Panc1 (cell line): ENCODE measurements around the gene FSTL1. TPM values are rescaled to one million over a fixed set of nuclear protein-coding genes. Genes with fewer than 3 reads are reported as not detected.

Experiments used
- ATAC-seq: fragments of 200-7000 bp; cut with Tn5 transposase; 2 replicates; pipeline ENCODE4 v1.9.1; 2020; ENCODE audit warnings: mild to moderate bottlenecking, moderate library complexity
- BruUV-seq: library from RNA; stranded (reverse); fragments of 400-500 nt; replicated peaks from 2 replicates; lab custom pipeline; 2021; lab: Mats Ljungman, UMichigan
- CTCF ChIA-PET: fragments of 300-600 bp; sonication (Branson Sonifier 250); formaldehyde crosslinking; loops from one replicate; lab custom pipeline; 2022; ENCODE audit warnings: antibody characterized with exemption; lab: Charles Lee
- POLR2A ChIA-PET: fragments of 300-600 bp; sonication (Branson Sonifier 250); formaldehyde crosslinking; loops from one replicate; lab custom pipeline; 2022; ENCODE audit warnings: antibody characterized with exemption; lab: Charles Lee
- DNase-seq: peaks from one replicate; pipeline ENCODE4 v3.0.0-alpha.2; 2010; ENCODE audit warnings: low read depth, low spot score
- H3K27ac ChIP-seq: 2 replicates; pipeline ENCODE4 v1.5.1; 2011; ENCODE audit warnings: mild to moderate bottlenecking, low read length, inconsistent platforms
- H3K27me3 ChIP-seq: fragments of 200-500 bp; sonication (Bioruptor generic); 2 replicates; pipeline ENCODE4 v1.6.0; 2014; ENCODE audit warnings: low read length, inconsistent platforms; ENCODE audit not compliant: control insufficient read depth, insufficient read depth
- H3K36me3 ChIP-seq: fragments of 200-500 bp; sonication (Bioruptor generic); 2 replicates; pipeline ENCODE4 v1.5.1; 2014; ENCODE audit warnings: inconsistent platforms, mild to moderate bottlenecking, low read length, moderate library complexity; ENCODE audit not compliant: control insufficient read depth, insufficient read depth
- H3K4me1 ChIP-seq: 2 replicates; pipeline ENCODE4 v1.5.1; 2011; ENCODE audit warnings: inconsistent platforms, mild to moderate bottlenecking, low read length, moderate library complexity; ENCODE audit not compliant: control insufficient read depth, insufficient read depth
- H3K4me3 ChIP-seq, 2 experiments: 2 replicates each; pipeline ENCODE4 v1.5.1; 2011 to 2012; ENCODE audit warnings: low read depth in 2 of 2, low read length in 2 of 2, mild to moderate bottlenecking in 2 of 2, inconsistent platforms in 1 of 2, moderate library complexity in 1 of 2
- H3K9me3 ChIP-seq: fragments of 200-500 bp; sonication (Bioruptor generic); 2 replicates; pipeline ENCODE4 v1.5.1; 2014; ENCODE audit warnings: low read depth, mild to moderate bottlenecking, inconsistent platforms, low read length, moderate library complexity; ENCODE audit not compliant: control insufficient read depth, insufficient read depth
- POLR2AphosphoS5 ChIP-seq: IDR thresholded peaks from 2 replicates; pipeline ENCODE4 v1.6.1; 2012; ENCODE audit warnings: mild to moderate bottlenecking, low read depth, low read length, moderate library complexity
- SIN3A ChIP-seq: IDR thresholded peaks from 2 replicates; pipeline ENCODE4 v1.6.1; 2012; ENCODE audit warnings: low read depth, mild to moderate bottlenecking, low read length, moderate library complexity, borderline replicate concordance; ENCODE audit not compliant: insufficient read depth
- TCF7L2 ChIP-seq: IDR thresholded peaks from 2 replicates; pipeline ENCODE4 v1.6.1; 2011; ENCODE audit warnings: mild to moderate bottlenecking, low read depth, low read length, inconsistent platforms
- in situ Hi-C: cut with HindIII; loops from 2 replicates; pipeline ENCODE4 v1.10.0; 2016; ENCODE audit warnings: low sequenced_read_pairs, low pct_unique_long_range_greater_than_20kb
- intact Hi-C: fragments of 100-400 bp; cut with micrococcal nuclease; formaldehyde crosslinking; loops from one replicate; pipeline ENCODE4 v1.10.0; 2022; ENCODE audit not compliant: unreplicated experiment
- total RNA-seq: library from RNA; stranded (reverse); gene quantifications from one replicate; pipeline ENCODE4 v1.2.1, GENCODE V29; 2021; ENCODE audit not compliant: unreplicated experiment
- TF ChIP-seq, protein P1 (sequence below), 2 experiments: IDR thresholded peaks; 2 replicates each; pipeline ENCODE4 v1.6.1; 2011 to 2012; ENCODE audit warnings: low read depth in 2 of 2, control low read depth in 1 of 2, low read length in 1 of 2, mild to moderate bottlenecking in 1 of 2, moderate library complexity in 1 of 2; ENCODE audit not compliant: insufficient read depth in 1 of 2
- TF ChIP-seq, protein P2 (sequence below): fragments of 450-650 bp; IDR thresholded peaks from 2 replicates; pipeline ENCODE4 v1.5.1; 2017; ENCODE audit warnings: mild to moderate bottlenecking

The FSTL1 gene
- total RNA-seq, 1 experiment from 2014 or later = 9.2 TPM

DNA sequence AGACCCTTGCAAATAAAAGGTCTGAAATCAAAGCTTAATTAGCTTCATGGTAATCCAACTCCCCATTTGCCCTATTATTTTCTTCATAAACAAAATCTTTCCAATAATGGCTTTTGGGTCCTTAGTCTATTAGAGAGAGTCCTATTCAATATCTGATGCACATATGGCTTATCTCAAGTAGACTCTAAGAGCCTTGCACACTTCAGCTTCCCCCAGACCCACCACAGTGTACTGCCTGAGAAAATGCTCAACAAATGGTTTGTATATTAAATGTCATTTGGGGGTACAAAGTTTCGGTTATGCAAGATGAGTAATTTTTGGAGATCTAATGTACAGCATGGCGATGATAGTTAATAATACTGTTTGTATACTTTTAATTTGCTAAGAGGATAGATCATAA lies 28.9 kb downstream of the FSTL1 start:
- Histone ChIP-seq H3K27me3 (peaks cover 6% of the 10 kb centered on the region; the same call in 1 of the 2 replicates), H3K4me1 (peaks cover 4% of the 10 kb centered on the region; the same call in 1 of the 2 replicates), H3K36me3 (no peaks in the 10 kb centered on the region), H3K27ac (no peak overlapping the region), H3K4me3 (no peak overlapping the region), H3K9me3 (no peaks in the 10 kb centered on the region)
- DNase-seq (no peak), ATAC-seq (no peak)
- in situ Hi-C loops = no loop called here
- CTCF ChIA-PET = no interaction called here
- intact Hi-C loops = no loop called here
- no TSS peak for BruUV-seq
- POLR2A ChIA-PET = interaction anchor here (0.6 kb wide), 1 partner anchor 1328 kb away, joined by 3 read pairs; the partner anchor contains the start of gene GOLGB1
- TF ChIP-seq, protein P1, sequence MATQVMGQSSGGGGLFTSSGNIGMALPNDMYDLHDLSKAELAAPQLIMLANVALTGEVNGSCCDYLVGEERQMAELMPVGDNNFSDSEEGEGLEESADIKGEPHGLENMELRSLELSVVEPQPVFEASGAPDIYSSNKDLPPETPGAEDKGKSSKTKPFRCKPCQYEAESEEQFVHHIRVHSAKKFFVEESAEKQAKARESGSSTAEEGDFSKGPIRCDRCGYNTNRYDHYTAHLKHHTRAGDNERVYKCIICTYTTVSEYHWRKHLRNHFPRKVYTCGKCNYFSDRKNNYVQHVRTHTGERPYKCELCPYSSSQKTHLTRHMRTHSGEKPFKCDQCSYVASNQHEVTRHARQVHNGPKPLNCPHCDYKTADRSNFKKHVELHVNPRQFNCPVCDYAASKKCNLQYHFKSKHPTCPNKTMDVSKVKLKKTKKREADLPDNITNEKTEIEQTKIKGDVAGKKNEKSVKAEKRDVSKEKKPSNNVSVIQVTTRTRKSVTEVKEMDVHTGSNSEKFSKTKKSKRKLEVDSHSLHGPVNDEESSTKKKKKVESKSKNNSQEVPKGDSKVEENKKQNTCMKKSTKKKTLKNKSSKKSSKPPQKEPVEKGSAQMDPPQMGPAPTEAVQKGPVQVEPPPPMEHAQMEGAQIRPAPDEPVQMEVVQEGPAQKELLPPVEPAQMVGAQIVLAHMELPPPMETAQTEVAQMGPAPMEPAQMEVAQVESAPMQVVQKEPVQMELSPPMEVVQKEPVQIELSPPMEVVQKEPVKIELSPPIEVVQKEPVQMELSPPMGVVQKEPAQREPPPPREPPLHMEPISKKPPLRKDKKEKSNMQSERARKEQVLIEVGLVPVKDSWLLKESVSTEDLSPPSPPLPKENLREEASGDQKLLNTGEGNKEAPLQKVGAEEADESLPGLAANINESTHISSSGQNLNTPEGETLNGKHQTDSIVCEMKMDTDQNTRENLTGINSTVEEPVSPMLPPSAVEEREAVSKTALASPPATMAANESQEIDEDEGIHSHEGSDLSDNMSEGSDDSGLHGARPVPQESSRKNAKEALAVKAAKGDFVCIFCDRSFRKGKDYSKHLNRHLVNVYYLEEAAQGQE (IDR thresholded peaks at IDR 0.05; ENCODE audit: insufficient read depth in 1 of 2, low read depth in 2 of 2, low read length in 1 of 2) = no peak
- TF ChIP-seq POLR2AphosphoS5 = no peak

- DNase-seq = no peak
- in situ Hi-C loops (no loop called here), intact Hi-C loops (no loop called here)
Measured at GRCh38 chr3:120420928-120421551, 29.8 kb downstream of the FSTL1 start.

More at GRCh38 chr3:120420928-120421551, 29.8 kb downstream of the FSTL1 start:
- BruUV-seq = no TSS peak
- CTCF ChIA-PET = interaction anchor here (2.5 kb wide), 1 partner anchor 137 kb away, joined by 13 read pairs; no protein-coding TSS in a partner anchor
- Histone ChIP-seq H3K9me3 (no peaks in the 10 kb centered on the region), H3K4me1 (peaks cover 4% of the 10 kb centered on the region; the same call in 1 of the 2 replicates), H3K4me3 (no peak overlapping the region), H3K27ac (no peak overlapping the region), H3K27me3 (peaks cover 6% of the 10 kb centered on the region; the same call in 1 of the 2 replicates), H3K36me3 (no peaks in the 10 kb centered on the region)
- no peak for ATAC-seq
- TF ChIP-seq SIN3A (no peak), TCF7L2 (no peak), POLR2AphosphoS5 (no peak)
- TF ChIP-seq, protein P2, sequence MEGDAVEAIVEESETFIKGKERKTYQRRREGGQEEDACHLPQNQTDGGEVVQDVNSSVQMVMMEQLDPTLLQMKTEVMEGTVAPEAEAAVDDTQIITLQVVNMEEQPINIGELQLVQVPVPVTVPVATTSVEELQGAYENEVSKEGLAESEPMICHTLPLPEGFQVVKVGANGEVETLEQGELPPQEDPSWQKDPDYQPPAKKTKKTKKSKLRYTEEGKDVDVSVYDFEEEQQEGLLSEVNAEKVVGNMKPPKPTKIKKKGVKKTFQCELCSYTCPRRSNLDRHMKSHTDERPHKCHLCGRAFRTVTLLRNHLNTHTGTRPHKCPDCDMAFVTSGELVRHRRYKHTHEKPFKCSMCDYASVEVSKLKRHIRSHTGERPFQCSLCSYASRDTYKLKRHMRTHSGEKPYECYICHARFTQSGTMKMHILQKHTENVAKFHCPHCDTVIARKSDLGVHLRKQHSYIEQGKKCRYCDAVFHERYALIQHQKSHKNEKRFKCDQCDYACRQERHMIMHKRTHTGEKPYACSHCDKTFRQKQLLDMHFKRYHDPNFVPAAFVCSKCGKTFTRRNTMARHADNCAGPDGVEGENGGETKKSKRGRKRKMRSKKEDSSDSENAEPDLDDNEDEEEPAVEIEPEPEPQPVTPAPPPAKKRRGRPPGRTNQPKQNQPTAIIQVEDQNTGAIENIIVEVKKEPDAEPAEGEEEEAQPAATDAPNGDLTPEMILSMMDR = peak; percentile 13; the same call in 1 of the 2 replicates
- TF ChIP-seq, protein P1 (IDR thresholded peaks at IDR 0.05; ENCODE audit: insufficient read depth in 1 of 2, low read depth in 2 of 2, low read length in 1 of 2) = no peak
- POLR2A ChIA-PET = no interaction called here
